COLO668 (cell line): ENCODE measurements around the gene STMN3.

Experiments
- DNase-seq: peaks from one replicate; lab custom pipeline; 2025; ENCODE audit not compliant: unreplicated experiment; lab: John Stamatoyannopoulos, UW

The STMN3 gene

DNA sequence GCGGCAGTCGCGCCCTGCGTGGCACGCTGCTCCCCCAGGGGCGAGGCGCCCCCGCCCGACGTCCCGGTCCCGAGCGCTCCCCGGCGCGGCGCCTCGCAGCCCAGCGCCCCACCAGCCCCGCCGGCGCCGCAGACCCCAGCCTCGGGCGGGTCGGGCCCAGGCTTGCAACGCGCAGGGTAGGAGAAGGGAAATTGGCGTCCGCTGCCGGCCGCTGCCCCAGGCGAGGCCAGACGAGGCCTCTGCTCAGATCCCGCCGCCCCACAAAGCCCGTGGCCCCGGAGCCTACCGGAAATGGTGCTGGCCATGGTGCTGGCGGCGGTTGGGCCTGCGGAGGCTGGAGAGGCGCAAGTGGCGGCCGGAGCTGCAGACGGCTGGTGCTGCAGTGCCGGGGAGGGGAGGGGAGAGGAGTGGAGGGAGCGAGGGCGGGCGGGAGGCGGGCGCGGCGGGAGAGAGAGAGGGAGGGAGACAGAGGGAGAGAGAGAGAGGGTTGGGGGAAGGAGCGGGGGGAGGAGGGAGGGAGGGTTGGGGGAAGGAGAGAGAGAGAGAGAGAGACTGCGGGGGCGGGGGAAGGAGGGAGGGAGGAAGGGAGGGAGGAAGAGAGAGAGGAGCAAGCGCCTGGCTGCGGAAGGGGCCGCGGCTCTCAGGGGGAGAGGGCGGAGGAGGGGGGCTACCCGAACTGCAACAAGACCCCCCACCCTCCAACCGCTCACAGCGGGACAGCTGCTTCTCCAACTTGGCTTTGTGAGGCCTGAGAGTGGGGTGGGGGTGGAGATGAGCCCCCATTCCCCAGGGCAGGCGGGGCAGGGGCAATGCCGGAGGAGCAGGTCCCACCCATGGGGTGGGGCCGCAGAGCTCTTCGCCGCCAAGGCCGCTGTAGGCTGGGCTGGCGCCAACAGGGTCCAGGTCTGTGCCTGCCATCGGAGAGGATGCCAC, at the start of gene STMN3:
STMN3 (minus strand) TSS at position 384 of the 933 bp plus-strand sequence; CDS start at position 305, 79 bp downstream.
- peak; percentile 88 for DNase-seq

DNA sequence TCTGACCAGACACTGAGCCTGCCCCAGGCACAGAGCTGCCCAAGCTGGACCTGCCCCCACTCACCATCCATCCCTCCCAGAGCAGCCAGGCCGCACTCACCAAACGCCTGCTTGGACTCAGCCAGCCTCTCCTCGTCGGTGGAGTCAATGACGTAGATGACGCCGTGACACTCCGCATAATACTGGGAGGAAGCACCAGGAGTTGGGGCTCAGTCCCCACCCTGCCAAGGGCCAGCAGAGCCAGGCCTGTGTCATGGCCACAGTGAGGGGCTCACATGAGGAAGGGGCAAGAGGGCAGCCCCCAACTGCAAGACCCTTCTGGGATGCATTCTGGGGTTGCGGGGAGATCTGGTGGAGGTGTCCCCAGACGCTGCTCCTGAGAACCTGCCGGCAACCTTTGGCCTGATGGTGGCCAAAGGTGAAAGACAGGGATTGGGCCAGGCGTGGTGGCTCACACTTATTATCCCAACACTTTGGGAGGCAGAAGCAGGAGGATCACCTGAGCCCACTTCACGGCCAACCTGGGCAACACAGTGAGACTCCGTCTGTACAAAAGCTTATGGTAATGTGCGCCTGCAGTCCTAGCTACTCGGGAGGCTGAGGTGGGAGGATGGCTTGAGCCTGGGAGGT, 48.9 kb upstream of the STMN3 start:
- DNase-seq = no peak

DNA sequence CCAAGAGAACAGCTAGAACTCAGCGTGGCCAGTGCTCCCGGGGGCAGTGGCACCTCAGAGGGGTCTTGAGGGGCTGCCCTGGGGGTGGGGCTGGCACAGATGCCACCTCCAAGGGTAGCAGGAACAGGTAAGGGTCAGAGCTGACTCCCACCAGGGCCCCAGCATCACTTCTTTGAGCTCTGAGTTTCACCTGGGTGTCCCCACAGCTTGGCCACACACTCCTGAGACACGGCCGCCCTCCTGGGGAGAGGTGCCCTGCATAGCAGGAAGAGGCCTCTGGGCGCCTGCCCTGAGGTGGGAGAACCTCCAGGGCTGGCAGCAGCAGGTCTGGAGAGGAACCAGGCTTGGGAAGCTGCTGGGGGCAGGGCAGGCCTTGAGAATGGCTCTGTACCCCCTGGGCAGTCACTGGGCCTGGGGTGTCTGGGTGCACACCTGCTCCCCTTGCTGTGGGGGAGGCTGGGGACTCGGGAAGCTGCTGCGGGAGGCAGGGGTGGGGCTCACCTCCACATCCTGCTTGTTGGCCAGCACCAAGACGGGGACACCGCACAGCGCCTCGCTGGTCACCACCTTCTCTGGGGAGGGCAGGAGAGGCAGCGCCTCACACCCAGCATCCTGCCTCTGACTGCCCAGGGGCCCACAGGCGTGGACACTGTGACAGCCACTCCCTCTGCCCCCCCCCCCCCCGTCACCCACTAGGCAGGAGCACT, 48.3 kb upstream of the STMN3 start:
- DNase-seq = no peak

DNA sequence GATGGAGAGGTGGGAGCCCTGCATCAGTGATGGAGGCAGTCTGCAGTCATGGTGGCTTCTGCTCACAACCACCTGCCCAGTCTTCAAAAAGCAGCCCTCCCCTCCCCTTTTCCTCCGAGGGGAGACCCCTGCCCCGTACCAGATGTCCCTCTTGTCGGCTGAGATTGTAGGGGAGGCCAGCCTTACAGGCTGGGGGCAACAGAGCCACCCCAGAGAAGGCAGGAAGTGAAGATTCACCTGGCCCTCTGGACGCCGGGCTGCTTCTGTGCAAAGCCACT, 47.8 kb upstream of the STMN3 start:
- DNase-seq = no peak

DNA sequence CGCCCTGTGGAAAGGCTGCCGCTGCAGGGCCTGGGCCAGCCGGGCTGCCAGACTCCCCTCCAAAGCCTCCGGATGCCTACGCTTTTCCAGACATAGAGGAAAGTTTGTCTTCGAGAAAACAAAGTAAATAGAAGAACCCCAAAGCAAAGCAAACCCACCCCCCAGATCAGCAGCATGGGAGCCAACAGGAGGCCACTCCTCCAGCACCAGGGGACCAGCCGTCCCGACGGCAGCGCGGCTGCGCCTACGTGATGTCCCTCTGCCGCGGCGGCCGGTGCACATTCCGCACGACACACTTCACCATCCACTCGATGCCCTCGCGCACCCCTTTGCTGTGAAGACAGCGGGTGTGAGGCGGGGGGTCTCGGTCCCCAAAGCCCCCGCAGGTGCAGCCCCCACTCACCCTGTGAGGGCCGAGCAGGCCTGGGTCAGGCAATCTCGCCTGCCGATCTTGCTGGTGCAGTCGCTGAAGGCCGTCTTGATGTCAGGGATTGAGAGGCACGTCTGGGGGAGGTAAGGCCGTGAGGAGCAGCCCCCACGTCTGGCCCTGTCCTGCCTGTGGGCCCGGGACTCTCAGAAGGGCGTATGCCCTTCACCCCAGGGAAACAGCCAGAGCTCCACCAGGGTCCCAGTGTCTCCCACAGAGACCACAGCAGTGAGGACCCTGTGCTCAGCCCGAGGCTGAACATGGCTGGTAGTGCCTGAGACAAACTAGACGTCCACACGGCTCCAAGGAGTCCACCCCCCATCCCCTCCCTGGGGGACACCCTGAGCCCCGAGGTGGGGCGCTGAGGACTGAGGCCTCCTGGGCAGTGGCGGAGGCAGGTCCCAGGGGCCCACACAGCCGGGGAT, 47.2 kb upstream of the STMN3 start:
- DNase-seq = no peak

DNA sequence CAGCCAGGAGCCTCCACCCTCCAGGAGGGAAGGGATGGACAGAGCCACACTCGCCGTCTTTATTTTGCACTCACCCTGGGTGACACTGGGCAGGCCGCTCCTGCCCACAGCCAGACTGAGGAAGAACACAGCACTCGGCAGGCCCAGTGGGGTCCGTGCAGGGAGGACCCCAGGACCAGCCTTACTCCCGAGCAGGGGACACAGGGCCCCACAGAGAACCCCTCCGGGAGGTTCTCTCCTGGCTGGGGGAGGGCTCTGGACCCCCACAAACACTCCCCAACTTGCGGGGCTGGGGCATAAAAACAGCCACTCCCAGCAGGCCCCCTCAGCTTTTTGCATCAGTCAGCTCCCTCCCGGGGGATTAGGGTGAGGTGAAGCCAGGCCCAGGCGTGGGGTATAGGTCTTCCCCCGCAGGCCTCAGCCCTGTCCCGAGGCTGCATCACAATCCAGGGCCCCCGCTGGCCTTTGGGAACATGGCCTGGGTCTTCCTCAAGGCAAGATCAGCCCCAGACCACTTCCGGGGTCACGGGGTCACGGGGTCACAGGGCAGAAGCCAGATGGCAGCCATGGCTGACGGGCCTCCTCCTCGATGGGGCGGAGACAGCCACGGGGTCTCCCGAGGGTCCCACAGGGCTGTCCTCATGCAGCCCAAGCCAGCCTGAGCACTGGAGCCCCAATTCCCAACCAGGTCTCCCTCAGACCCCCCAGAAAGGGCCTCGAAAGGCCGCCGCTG, 46.4 kb upstream of the STMN3 start:
- DNase-seq = no peak

DNA sequence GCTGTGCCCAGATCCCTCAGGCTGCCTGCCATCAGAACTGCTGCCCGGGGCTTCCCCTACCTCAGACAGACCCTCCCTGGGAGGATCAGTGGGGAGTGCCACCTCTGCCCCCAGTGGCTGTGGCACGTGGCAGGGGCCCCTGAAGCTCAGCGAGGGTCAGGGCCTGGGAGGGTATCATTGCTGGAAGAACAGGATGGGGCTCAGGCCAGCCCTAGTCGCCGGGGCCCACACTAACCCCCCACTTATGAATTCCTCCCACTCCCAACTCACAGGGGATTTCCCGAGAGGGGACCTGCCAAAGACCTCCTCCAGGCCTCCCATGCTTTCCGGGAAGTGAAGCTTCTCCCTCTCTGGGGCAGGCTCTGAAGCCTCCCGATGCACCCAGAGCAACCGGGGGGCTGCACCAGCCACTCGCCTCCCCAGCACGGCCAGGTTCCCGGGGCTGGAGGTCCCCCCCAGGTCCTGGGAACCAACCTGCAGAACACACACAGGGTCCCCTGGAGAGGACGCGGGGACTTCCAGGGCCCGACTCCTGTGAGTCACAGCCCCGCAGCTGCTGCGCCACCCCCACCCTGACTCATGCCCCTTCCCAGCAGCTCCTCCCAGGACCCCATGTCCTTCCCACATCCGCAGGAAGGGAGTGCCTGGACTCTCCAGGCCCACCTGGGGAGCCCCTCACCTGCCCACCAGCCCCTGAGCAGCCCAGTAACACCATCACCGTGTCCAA, 45.7 kb upstream of the STMN3 start:
- DNase-seq = peak; percentile 77

DNA sequence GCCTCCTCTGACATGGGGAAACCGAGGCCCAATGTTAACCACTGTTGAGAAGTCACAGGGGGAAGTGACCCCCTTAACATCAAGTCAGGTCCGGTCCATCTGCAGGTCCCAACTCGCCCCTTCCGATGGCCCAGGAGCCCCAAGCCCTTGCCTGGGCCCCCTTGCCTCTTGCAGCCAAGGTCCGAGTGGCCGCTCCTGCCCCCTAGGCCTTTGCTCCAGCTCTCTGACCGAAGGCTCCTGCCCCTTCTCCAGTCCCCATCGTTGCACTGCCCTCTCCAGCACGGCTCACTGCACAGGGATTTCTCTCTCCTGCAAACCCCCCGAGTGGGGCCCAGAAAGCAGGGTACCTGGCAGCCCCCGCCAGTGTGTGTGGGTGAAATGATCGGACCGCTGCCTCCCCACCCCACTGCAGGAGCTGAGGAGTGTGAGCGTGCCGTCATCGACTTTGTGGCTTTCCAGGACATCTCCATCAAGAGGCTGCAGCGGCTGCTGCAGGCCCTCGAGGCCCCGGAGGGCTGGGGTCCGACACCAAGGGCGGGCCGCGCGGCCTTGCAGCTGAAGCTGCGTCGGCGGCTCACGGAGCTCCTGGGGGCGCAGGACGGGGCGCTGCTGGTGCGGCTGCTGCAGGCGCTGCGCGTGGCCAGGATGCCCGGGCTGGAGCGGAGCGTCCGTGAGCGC, 44.8 kb upstream of the STMN3 start:
- no peak for DNase-seq

DNA sequence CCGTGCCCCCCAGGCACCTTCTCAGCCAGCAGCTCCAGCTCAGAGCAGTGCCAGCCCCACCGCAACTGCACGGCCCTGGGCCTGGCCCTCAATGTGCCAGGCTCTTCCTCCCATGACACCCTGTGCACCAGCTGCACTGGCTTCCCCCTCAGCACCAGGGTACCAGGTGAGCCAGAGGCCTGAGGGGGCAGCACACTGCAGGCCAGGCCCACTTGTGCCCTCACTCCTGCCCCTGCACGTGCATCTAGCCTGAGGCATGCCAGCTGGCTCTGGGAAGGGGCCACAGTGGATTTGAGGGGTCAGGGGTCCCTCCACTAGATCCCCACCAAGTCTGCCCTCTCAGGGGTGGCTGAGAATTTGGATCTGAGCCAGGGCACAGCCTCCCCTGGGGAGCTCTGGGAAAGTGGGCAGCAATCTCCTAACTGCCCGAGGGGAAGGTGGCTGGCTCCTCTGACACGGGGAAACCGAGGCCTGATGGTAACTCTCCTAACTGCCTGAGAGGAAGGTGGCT, 44.2 kb upstream of the STMN3 start:
- peak; percentile 21 for DNase-seq

DNA sequence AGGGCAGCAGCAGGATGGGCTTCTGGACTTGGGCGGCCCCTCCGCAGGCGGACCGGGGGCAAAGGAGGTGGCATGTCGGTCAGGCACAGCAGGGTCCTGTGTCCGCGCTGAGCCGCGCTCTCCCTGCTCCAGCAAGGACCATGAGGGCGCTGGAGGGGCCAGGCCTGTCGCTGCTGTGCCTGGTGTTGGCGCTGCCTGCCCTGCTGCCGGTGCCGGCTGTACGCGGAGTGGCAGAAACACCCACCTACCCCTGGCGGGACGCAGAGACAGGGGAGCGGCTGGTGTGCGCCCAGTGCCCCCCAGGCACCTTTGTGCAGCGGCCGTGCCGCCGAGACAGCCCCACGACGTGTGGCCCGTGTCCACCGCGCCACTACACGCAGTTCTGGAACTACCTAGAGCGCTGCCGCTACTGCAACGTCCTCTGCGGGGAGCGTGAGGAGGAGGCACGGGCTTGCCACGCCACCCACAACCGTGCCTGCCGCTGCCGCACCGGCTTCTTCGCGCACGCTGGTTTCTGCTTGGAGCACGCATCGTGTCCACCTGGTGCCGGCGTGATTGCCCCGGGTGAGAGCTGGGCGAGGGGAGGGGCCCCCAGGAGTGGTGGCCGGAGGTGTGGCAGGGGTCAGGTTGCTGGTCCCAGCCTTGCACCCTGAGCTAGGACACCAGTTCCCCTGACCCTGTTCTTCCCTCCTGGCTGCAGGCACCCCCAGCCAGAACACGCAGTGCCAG, 43.6 kb upstream of the STMN3 start, which contains the start of gene TNFRSF6B:
TNFRSF6B (plus strand) TSS at position 25 of the 729 bp plus-strand sequence; CDS start at position 141, 116 bp downstream.
- no peak for DNase-seq

DNA sequence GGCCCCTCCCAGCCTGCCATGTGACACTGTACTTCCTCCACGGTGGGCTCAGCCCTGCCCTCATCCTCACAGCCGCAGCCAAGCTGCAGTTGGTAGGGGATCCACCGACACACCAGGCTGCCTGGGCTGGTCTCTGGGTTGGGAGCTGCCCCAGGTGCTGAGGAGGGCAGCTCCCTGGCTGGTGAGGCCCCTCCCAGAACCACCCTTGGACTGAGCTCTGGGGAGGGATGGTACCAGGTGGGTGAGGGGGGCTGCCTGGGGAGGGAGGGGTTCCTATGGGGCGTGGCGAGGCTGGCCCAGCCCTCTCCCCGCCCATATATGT, 43.0 kb upstream of the STMN3 start:
- DNase-seq = no peak

DNA sequence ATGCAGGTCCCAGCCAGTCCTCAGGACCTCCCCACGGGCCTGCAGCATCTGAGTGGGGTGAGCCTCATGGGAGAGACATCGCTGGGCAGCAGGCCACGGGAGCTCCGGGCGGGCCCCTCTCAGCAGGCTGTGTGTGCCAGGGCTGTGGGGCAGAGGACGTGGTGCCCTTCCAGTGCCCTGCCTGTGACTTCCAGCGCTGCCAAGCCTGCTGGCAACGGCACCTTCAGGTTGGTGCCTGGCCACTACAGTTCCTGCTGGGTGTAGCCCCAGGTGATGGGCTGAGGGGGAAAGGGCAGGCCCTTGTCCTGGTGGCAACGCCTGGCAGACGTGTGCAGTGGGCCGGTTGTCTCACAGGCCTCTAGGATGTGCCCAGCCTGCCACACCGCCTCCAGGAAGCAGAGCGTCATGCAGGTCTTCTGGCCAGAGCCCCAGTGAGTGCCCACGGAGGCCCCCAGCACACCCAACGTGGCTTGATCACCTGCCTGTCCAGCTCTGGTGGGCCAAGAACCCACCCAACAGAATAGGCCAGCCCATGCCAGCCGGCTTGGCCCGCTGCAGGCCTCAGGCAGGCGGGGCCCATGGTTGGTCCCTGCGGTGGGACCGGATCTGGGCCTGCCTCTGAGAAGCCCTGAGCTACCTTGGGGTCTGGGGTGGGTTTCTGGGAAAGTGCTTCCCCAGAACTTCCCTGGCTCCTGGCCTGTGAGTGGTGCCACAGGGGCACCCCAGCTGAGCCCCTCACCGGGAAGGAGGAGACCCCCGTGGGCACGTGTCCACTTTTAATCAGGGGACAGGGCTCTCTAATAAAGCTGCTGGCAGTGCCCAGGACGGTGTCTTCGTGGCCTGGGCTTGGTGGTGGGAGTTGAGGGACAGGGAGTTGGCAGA, 42.4 kb upstream of the STMN3 start:
- DNase-seq = no peak

DNA sequence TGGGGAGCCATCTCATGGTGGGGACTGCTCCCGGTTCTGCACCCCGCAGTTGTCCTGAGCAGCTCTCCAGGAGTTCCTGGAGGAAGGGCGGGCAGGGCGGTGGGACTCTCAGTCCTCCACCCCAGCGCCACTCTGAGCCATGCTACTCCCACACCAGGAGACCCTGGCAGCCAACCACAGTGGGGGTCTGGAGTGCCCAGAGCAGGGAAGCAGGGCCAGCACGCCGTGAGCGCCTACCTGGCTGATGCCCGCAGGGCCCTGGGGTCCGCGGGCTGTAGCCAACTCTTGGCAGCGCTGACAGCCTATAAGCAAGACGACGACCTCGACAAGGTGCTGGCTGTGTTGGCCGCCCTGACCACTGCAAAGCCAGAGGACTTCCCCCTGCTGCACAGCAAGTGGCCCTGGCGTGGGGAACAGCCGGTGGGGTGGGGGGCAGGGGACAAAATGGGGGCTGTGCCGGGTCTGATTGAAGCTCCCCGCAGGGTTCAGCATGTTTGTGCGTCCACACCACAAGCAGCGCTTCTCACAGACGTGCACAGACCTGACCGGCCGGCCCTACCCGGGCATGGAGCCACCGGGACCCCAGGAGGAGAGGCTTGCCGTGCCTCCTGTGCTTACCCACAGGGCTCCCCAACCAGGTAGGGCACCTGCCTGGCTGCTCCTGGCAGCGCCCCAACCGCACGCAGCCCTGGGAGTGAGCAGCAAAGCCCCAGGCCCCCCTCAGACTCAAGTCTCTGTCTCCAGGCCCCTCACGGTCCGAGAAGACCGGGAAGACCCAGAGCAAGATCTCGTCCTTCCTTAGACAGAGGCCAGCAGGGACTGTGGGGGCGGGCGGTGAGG, 41.6 kb upstream of the STMN3 start:
- DNase-seq = no peak

DNA sequence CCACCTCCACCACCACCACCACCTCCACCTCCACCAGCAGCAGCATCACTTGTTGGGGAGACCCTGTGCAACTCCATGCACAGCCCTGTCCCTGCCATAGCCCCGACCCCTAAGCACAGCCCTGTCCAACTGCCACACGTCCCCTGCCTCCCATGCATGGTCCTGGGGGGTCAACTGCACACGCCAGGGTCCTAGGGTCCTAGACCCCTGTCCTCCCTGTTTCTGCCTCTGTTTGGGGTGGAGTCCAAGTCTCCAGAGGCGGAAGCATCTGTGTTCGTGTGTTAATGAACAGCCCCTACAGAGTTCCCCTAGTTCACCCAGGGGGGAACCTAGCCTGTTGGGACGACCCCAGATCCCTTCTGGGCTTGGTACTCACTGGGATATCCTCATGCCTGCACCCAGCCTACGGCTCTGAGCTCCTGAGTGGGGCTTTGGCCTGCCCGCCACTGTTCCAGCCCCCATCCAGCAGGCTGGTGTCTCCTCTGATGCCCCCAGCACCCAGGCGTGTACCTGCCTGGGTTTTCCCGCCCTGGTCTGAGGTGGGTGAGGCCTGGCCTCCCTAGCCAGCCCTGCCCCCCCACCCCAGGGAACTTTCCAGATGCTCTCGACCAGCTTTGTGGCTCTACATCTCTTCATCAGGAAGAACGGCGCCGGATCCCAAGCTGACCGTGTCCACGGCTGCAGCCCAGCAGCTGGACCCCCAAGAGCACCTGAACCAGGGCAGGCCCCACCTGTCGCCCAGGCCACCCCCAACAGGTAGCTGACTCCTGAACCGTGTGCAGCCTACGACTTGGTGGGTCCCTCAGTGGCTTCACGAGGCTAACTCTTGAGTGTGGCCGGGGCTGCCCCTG, 40.7 kb upstream of the STMN3 start:
- DNase-seq = no peak

DNA sequence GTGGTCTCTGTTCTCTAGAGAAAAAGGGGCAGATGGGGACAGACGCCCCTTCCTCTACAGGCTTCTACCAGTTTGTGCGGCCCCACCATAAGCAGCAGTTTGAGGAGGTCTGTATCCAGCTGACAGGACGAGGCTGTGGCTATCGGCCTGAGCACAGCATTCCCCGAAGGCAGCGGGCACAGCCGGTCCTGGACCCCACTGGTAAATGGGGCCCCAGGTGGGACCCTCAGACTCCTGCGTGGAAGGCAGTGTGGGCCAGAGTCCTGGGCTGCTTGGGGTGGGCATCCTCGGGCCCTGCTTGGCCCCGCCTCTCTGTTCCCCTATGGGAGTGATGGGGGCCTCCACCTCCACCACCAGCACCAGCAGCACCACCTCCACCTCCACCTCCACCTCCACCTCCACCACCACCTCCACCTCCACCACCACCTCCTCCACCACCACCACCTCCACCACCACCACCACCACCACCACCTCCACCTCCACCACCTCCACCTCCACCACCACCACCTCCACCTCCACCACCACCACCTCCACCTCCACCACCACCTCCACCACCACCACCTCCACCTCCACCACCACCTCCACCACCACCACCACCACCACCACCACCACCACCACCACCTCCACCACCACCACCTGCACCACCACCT, 40.0 kb upstream of the STMN3 start:
- DNase-seq = no peak
